GM10266 (cell line): ENCODE measurements around the gene CD47.

ENCODE experiments used
- DNase-seq: peaks from one replicate; pipeline ENCODE4 v3.0.0; 2012; ENCODE audit errors: extremely low spot score
- CTCF ChIP-seq: IDR thresholded peaks from 2 replicates; pipeline ENCODE4 v1.5.1; 2012; ENCODE audit warnings: mild to moderate bottlenecking, low read depth; ENCODE audit not compliant: control insufficient read depth, insufficient read depth; ENCODE audit errors: missing control alignments

The CD47 gene

GRCh38 chr3:108131475-108132134 lies 40.8 kb upstream of the CD47 start:
- no peak for TF ChIP-seq CTCF
- DNase-seq = no peak

- no peak for TF ChIP-seq CTCF
- no peak for DNase-seq
Measured at GRCh38 chr3:108130701-108131474, 40.1 kb upstream of the CD47 start.

- no peak for TF ChIP-seq CTCF
- DNase-seq = no peak
Measured at GRCh38 chr3:108130236-108130635, 39.4 kb upstream of the CD47 start.

GRCh38 chr3:108127301-108127988 lies 36.6 kb upstream of the CD47 start:
- DNase-seq = no peak
- no peak for TF ChIP-seq CTCF

- DNase-seq = no peak
- TF ChIP-seq CTCF = no peak
Measured at GRCh38 chr3:108126348-108126747, 35.5 kb upstream of the CD47 start.

- peak; percentile 28 for DNase-seq
- no peak for TF ChIP-seq CTCF
Measured at GRCh38 chr3:108125550-108126071, 34.8 kb upstream of the CD47 start.

- DNase-seq = no peak
- TF ChIP-seq CTCF = no peak
Measured at GRCh38 chr3:108125153-108125543, 34.3 kb upstream of the CD47 start.
